HCT116 (cell line): ENCODE measurements around the gene RIC8A.
A peak's percentile ranks its signal among the peaks of the same experiment; 100 is the strongest.
"Not testable (repeated sequence)": the region's sequence is repeated elsewhere in the genome, so short reads cannot be mapped to it uniquely, and the experiment has no call there.

Source experiments
- CEBPB ChIP-seq: IDR thresholded peaks from 2 replicates; pipeline ENCODE4 v1.6.1; 2012; ENCODE audit warnings: low read depth
- EZH2 ChIP-seq: fragments of 200-600 bp; sonication (generic); IDR thresholded peaks from 2 replicates; pipeline ENCODE4 v1.6.1; 2017; ENCODE audit warnings: antibody characterized with exemption, mixed run types
- FOSL1 ChIP-seq: IDR thresholded peaks from 2 replicates; pipeline ENCODE4 v1.6.1; 2012; ENCODE audit warnings: low read depth
- POLR2A ChIP-seq: IDR thresholded peaks from 2 replicates; pipeline ENCODE4 v1.7.0; 2011; ENCODE audit warnings: borderline replicate concordance; ENCODE audit not compliant: insufficient read depth, insufficient read length; ENCODE audit errors: extremely low read depth
- POLR2AphosphoS5 ChIP-seq: IDR thresholded peaks from 2 replicates; pipeline ENCODE4 v1.6.1; 2011; ENCODE audit warnings: mild to moderate bottlenecking, low read depth, low read length, moderate library complexity
- YY1 ChIP-seq: IDR thresholded peaks from 2 replicates; pipeline ENCODE4 v1.6.1; 2011; ENCODE audit warnings: low read length, low read depth, moderate library complexity, mild to moderate bottlenecking; ENCODE audit not compliant: insufficient replicate concordance; ENCODE audit errors: extremely low read depth
- ZNF274 ChIP-seq: fragments of 200-500 bp; sonication (Bioruptor generic); IDR thresholded peaks from 2 replicates; pipeline ENCODE4 v1.6.1; 2014; ENCODE audit warnings: mild to moderate bottlenecking, low read depth, low read length, inconsistent platforms
- TF ChIP-seq, protein P1 (sequence below): IDR thresholded peaks from 2 replicates; pipeline ENCODE4 v1.6.1; 2012
- TF ChIP-seq, protein P2 (sequence below), 3 experiments: fragments of 200-600 bp in 1 of 3; sonication (generic) in 1 of 3; IDR thresholded peaks in 2 of 3; conservative IDR thresholded peaks in 1 of 3; 2 replicates each; pipeline ENCODE4 v1.5.1; 2012 to 2017; ENCODE audit warnings: low read depth in 2 of 3, low read length in 2 of 3, antibody characterized with exemption in 1 of 3, borderline replicate concordance in 1 of 3, control low read depth in 1 of 3, mild to moderate bottlenecking in 1 of 3, mixed read lengths in 1 of 3, mixed run types in 1 of 3, moderate library complexity in 1 of 3; ENCODE audit not compliant: insufficient read depth in 1 of 3

DNA sequence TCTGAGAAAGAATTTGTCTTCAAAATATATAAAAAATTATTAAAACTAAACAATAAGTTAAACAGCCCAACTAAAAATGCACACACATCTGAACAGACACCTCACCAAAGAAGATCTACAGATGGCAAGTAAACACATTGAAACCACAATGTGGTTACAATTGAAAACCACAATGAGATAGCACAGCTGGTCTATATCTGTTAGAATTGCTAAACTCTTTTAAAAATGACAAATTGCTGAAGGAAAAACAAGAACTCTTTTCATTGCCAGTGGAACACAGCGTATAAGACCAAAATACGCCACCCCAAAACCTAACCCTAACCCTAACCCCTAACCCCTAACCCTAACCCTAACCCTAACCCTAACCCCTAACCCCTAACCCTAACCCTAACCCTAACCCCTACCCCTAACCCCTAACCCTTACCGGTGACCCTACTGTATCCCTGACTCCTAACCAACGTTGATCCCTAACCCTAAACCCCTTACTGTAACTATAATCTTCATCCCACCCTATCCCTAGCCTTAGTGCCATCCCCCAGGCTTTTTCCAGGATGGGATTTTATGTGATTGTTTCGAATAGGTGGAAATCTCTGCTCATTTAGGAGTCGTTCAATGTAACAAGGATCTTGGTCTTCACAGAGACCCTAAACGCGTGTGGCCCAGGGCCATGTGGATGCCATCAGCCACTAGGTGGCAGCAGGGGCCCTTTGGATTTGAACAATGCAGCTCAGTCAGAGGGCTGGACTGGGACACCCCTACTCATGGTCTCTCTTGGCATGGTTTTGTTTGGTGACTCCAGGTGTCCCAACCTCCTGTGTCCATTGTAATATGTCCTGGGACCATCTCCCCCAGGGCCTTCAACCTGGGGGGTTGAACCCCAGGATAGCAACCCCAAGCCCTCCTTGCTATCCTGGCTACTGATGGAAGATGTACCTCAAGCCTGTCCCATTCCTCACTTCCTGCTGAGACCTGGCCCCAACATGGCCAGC is 15.7 kb upstream of the RIC8A start:
- TF ChIP-seq, protein P1, sequence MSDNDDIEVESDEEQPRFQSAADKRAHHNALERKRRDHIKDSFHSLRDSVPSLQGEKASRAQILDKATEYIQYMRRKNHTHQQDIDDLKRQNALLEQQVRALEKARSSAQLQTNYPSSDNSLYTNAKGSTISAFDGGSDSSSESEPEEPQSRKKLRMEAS, result not testable (repeated sequence)
- TF ChIP-seq, protein P2, sequence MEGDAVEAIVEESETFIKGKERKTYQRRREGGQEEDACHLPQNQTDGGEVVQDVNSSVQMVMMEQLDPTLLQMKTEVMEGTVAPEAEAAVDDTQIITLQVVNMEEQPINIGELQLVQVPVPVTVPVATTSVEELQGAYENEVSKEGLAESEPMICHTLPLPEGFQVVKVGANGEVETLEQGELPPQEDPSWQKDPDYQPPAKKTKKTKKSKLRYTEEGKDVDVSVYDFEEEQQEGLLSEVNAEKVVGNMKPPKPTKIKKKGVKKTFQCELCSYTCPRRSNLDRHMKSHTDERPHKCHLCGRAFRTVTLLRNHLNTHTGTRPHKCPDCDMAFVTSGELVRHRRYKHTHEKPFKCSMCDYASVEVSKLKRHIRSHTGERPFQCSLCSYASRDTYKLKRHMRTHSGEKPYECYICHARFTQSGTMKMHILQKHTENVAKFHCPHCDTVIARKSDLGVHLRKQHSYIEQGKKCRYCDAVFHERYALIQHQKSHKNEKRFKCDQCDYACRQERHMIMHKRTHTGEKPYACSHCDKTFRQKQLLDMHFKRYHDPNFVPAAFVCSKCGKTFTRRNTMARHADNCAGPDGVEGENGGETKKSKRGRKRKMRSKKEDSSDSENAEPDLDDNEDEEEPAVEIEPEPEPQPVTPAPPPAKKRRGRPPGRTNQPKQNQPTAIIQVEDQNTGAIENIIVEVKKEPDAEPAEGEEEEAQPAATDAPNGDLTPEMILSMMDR (IDR thresholded peaks at IDR 0.05 in 2 of 3, conservative IDR thresholded peaks at IDR 0.05 in 1 of 3; ENCODE audit: borderline replicate concordance in 1 of 3, insufficient read depth in 1 of 3, low read depth in 2 of 3, low read length in 2 of 3), result peak; percentile 15 to 32 (median 22); a peak in 3 of 6 replicates
- not testable (repeated sequence) for TF ChIP-seq FOSL1, ZNF274, YY1, EZH2, POLR2AphosphoS5, POLR2A, CEBPB
